H1 (cell line): ENCODE results near the gene KLHL40. TPM values are rescaled to one million over a fixed set of nuclear protein-coding genes. Genes with fewer than 3 reads are reported as not detected.

ENCODE experiments used
- CTCF ChIA-PET: fragments of 300-600 bp; sonication (Branson Sonifier 250); formaldehyde crosslinking; loops from one replicate; lab custom pipeline; 2021; ENCODE audit not compliant: partially characterized antibody; lab: Charles Lee
- POLR2A ChIA-PET: fragments of 300-600 bp; sonication (Branson Sonifier 250); formaldehyde crosslinking; loops from one replicate; lab custom pipeline; 2021; ENCODE audit warnings: inconsistent platforms; ENCODE audit not compliant: partially characterized antibody; lab: Charles Lee
- DNase-seq, 2 experiments: peaks; one replicate each; pipeline versions ENCODE4 v3.0.0 to v3.0.0-alpha.2; 2010 to 2022; ENCODE audit warnings: low spot score in 2 of 2, low read depth in 1 of 2, mixed read lengths in 1 of 2
- FAIRE-seq: peaks from 2 replicates; lab custom pipeline; 2011; peaks lifted over from hg19 to GRCh38; lab: Jason Lieb, UNC
- H2AFZ ChIP-seq: 2 replicates; pipeline ENCODE4 v1.8.1; 2012; ENCODE audit warnings: low read length, inconsistent platforms
- H2AK5ac ChIP-seq: 2 replicates; pipeline ENCODE4 v1.6.1; 2013; ENCODE audit warnings: low read depth, low read length
- H2BK120ac ChIP-seq: replicated peaks from 2 replicates; pipeline ENCODE3; 2013; ENCODE audit warnings: low read depth, low read length, inconsistent platforms
- H2BK12ac ChIP-seq: 2 replicates; pipeline ENCODE4 v1.6.1; 2013; ENCODE audit warnings: low read depth, low read length
- H2BK15ac ChIP-seq: 2 replicates; pipeline ENCODE4 v1.6.1; 2013; ENCODE audit warnings: low read length
- H2BK20ac ChIP-seq: 2 replicates; pipeline ENCODE4 v1.6.1; 2013; ENCODE audit warnings: low read length
- H2BK5ac ChIP-seq: 2 replicates; pipeline ENCODE4 v1.6.1; 2013; ENCODE audit warnings: low read depth, low read length
- H3K14ac ChIP-seq: 2 replicates; pipeline ENCODE4 v1.6.1; 2013; ENCODE audit warnings: inconsistent platforms; ENCODE audit not compliant: insufficient read length
- H3K18ac ChIP-seq: 2 replicates; pipeline ENCODE4 v1.6.1; 2013; ENCODE audit warnings: low read length; ENCODE audit errors: extremely low read depth
- H3K23ac ChIP-seq: 2 replicates; pipeline ENCODE4 v1.6.1; 2013; ENCODE audit warnings: inconsistent platforms; ENCODE audit not compliant: insufficient read length
- H3K23me2 ChIP-seq: 2 replicates; pipeline ENCODE4 v1.6.1; 2013; ENCODE audit warnings: low read depth, low read length
- H3K27ac ChIP-seq: 2 replicates; pipeline ENCODE4 v1.6.1; 2011; ENCODE audit warnings: low read depth, low read length, inconsistent platforms
- H3K27me3 ChIP-seq, 4 experiments: replicated peaks in 1 of 4; 1 replicate in 1 of 4; 2 replicates in 3 of 4; pipeline versions ENCODE4 v1.6.1 to v1.8.1; 2011 to 2013; ENCODE audit warnings: low read length in 3 of 4, mild to moderate bottlenecking in 3 of 4, inconsistent platforms in 2 of 4, mixed read lengths in 2 of 4, moderate library complexity in 1 of 4; ENCODE audit not compliant: control insufficient read depth in 3 of 4, insufficient read depth in 3 of 4; ENCODE audit errors: extremely low read depth in 1 of 4
- H3K36me3 ChIP-seq, 4 experiments: 2 replicates each; pipeline versions ENCODE4 v1.6.1 to v1.8.1; 2011 to 2013; ENCODE audit warnings: mild to moderate bottlenecking in 4 of 4, low read length in 3 of 4, moderate library complexity in 2 of 4, control low read depth in 1 of 4, inconsistent platforms in 1 of 4; ENCODE audit not compliant: insufficient read depth in 4 of 4, control insufficient read depth in 2 of 4
- H3K4ac ChIP-seq: replicated peaks from 2 replicates; pipeline ENCODE3; 2013; ENCODE audit warnings: low read length, low read depth, mixed read lengths, inconsistent platforms; ENCODE audit not compliant: insufficient read length
- H3K4me1 ChIP-seq, 4 experiments: replicated peaks in 1 of 4; 1 replicate in 1 of 4; 2 replicates in 3 of 4; pipeline versions ENCODE4 v1.6.1 to v1.8.1; 2011 to 2013; ENCODE audit warnings: low read length in 3 of 4, inconsistent platforms in 2 of 4, mixed read lengths in 1 of 4; ENCODE audit not compliant: insufficient read depth in 4 of 4, control insufficient read depth in 3 of 4
- H3K4me2 ChIP-seq, 2 experiments: 2 replicates each; pipeline versions ENCODE4 v1.6.1 to v1.8.1; 2011 to 2013; ENCODE audit warnings: low read depth in 2 of 2, low read length in 2 of 2, control low read depth in 1 of 2, inconsistent platforms in 1 of 2, mild to moderate bottlenecking in 1 of 2; ENCODE audit not compliant: insufficient read depth in 1 of 2
- H3K4me3 ChIP-seq, 4 experiments: fragments of 200-600, 300-600 bp in 1 of 4; sonication (generic), shearing (Covaris generic), sonication (Bioruptor Twin) in 1 of 4; 2 replicates each; pipeline versions ENCODE4 v1.5.1 to v1.8.1; 2011 to 2016; ENCODE audit warnings: low read length in 4 of 4, low read depth in 3 of 4, control low read depth in 2 of 4, inconsistent platforms in 2 of 4, mild to moderate bottlenecking in 2 of 4, mixed read lengths in 1 of 4, moderate library complexity in 1 of 4; ENCODE audit not compliant: insufficient read depth in 2 of 4; ENCODE audit errors: extremely low read depth in 1 of 4
- H3K56ac ChIP-seq: replicated peaks from 2 replicates; pipeline ENCODE3; 2013; ENCODE audit warnings: low read depth, mild to moderate bottlenecking, mixed read lengths, low read length, inconsistent platforms; ENCODE audit not compliant: insufficient read length
- H3K79me1 ChIP-seq: 2 replicates; pipeline ENCODE4 v1.6.1; 2013; ENCODE audit warnings: low read depth, low read length, control low read depth
- H3K79me2 ChIP-seq, 2 experiments: 2 replicates each; pipeline versions ENCODE4 v1.6.1 to v1.8.1; 2012 to 2013; ENCODE audit warnings: low read length in 2 of 2, mild to moderate bottlenecking in 2 of 2, inconsistent platforms in 1 of 2; ENCODE audit not compliant: insufficient read depth in 2 of 2, control insufficient read depth in 1 of 2
- H3K9ac ChIP-seq, 4 experiments: replicated peaks in 1 of 4; 1 replicate in 1 of 4; 2 replicates in 3 of 4; pipeline versions ENCODE4 v1.6.1 to v1.8.1; 2011 to 2013; ENCODE audit warnings: low read depth in 3 of 4, low read length in 3 of 4, control low read depth in 2 of 4, mild to moderate bottlenecking in 2 of 4, moderate library complexity in 2 of 4, inconsistent platforms in 1 of 4; ENCODE audit errors: extremely low read depth in 1 of 4
- H3K9me3 ChIP-seq, 2 experiments: 2 replicates each; pipeline versions ENCODE4 v1.6.1 to v1.8.1; 2012 to 2013; ENCODE audit warnings: mild to moderate bottlenecking in 2 of 2, moderate library complexity in 2 of 2, control low read depth in 1 of 2, inconsistent platforms in 1 of 2, low read depth in 1 of 2, low read length in 1 of 2, mixed read lengths in 1 of 2; ENCODE audit not compliant: insufficient read depth in 2 of 2
- H4K20me1 ChIP-seq, 2 experiments: replicated peaks in 1 of 2; 2 replicates each; pipeline versions ENCODE3 to v1.8.1; 2011 to 2013; ENCODE audit warnings: inconsistent platforms in 2 of 2, low read length in 2 of 2, mild to moderate bottlenecking in 1 of 2; ENCODE audit not compliant: insufficient read depth in 2 of 2, control insufficient read depth in 1 of 2
- H4K5ac ChIP-seq: 2 replicates; pipeline ENCODE4 v1.6.1; 2013; ENCODE audit warnings: low read length, low read depth, mixed read lengths, inconsistent platforms; ENCODE audit not compliant: insufficient read length
- H4K8ac ChIP-seq: 2 replicates; pipeline ENCODE4 v1.8.0; 2013; ENCODE audit warnings: mild to moderate bottlenecking, moderate library complexity, low read length, inconsistent platforms; ENCODE audit not compliant: insufficient read depth; ENCODE audit errors: extremely low read depth
- H4K91ac ChIP-seq: replicated peaks from 2 replicates; pipeline ENCODE3; 2013; ENCODE audit warnings: low read length, mixed read lengths, inconsistent platforms; ENCODE audit not compliant: insufficient read length
- RAD21 ChIP-seq, 2 experiments: IDR thresholded peaks in 1 of 2; conservative IDR thresholded peaks in 1 of 2; 2 replicates each; pipeline ENCODE4 v1.6.1; 2011; ENCODE audit warnings: low read depth in 2 of 2, low read length in 2 of 2, improper control_type of control experiment in 1 of 2, inconsistent platforms in 1 of 2, mild to moderate bottlenecking in 1 of 2, moderate library complexity in 1 of 2
- SIN3A ChIP-seq, 2 experiments: IDR thresholded peaks in 1 of 2; conservative IDR thresholded peaks in 1 of 2; 2 replicates each; pipeline ENCODE4 v1.6.1; 2011 to 2012; ENCODE audit warnings: low read length in 2 of 2, improper control_type of control experiment in 1 of 2, low read depth in 1 of 2, mild to moderate bottlenecking in 1 of 2
- SIRT6 ChIP-seq: IDR thresholded peaks from one replicate; pipeline ENCODE4 v1.7.1; 2012; ENCODE audit warnings: low read length, inconsistent platforms
- TEAD4 ChIP-seq: IDR thresholded peaks from 2 replicates; pipeline ENCODE4 v1.6.1; 2012; ENCODE audit warnings: low read depth, low read length, inconsistent platforms, mixed read lengths
- WGBS, 2 experiments: shearing (Covaris generic) in 1 of 2; methylation state at CpG; one replicate each; pipeline versions ENCODE4 v1.1.6 to v1.1.7; 2013 to 2015; ENCODE audit warnings: low lambda C conversion rate in 2 of 2, mixed read lengths in 2 of 2, inconsistent platforms in 1 of 2, low coverage in 1 of 2, missing lambda C conversion rate in 1 of 2; ENCODE audit not compliant: insufficient replicate concordance in 2 of 2, insufficient coverage in 1 of 2, insufficient read length in 1 of 2; ENCODE audit errors: extremely low coverage in 1 of 2, missing lambda C conversion rate in 1 of 2; 5-methylcytosine and 5-hydroxymethylcytosine counted together
- polyA plus RNA-seq, 7 experiments: library from polyadenylated mRNA; depleted of rRNA in 3 of 7; stranded (reverse) in 5 of 7; unstranded in 2 of 7; fragments of >200 nt in 5 of 7; fragments of 200-250 nt in 2 of 7; gene quantifications; 1 replicate in 5 of 7; 2 replicates in 1 of 7; 4 replicates in 1 of 7; pipeline versions ENCODE4 v1.2.1 to v1.2.3, GENCODE V29; 2011 to 2013; ENCODE audit warnings: missing spikeins in 2 of 7, mixed read lengths in 2 of 7
- total RNA-seq: library from RNA; stranded (reverse); fragmentation: NEBNext Ultra II Directional; extraction: Animal tissue kit (Norgen Biotek cat#: 25700); gene quantifications from 2 replicates; pipeline ENCODE4 v1.2.1, GENCODE V29; 2021
- TF ChIP-seq, protein P1 (sequence below): IDR thresholded peaks from 2 replicates; pipeline ENCODE4 v1.6.1; 2011; ENCODE audit warnings: low read depth, mild to moderate bottlenecking, low read length; ENCODE audit not compliant: insufficient read depth

Gene KLHL40
- total and polyA plus RNA-seq, 2 of the 8 experiments (the other 6 are each of a cell fraction or from before 2014, with no cell fraction given), result 0.02 TPM; not detected in 1

DNA sequence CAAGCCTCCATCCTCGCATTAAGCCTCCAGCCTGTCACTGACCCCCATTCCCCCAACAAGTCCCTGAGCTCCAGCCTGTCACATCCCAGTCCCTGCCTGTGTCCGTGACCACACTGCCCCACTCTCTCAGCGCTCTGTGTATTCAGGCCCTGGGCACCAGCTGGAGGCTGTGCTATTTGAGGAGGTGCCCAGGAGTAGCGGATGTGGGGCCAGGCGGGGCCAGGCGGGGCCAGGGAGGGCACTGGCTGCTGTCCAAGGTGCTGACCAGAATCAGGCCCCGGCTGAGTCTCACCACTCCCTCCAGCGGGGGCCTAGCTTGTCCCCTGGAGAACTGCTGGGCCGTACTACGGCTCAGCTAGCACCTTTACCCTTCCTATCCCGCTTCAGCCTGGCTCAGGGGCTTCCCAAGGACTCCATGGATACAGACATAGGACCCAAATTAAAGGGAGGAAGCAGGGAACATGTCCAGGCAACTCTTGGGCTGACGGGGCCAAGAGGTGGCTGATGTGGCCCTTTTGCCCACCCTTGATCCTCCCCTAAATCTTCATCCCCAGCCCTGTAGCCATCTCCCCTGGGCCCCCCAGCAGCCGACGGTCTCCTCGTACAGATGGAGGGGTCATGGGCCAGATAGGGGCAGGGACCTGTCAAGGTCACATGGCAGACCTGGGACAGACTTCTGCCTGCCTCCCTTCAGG, 16.2 kb downstream of the KLHL40 start:
- Histone ChIP-seq H2AK5ac (no peak overlapping the region), H3K56ac (no peak overlapping the region), H3K9ac (no peak overlapping the region), H2BK12ac (no peak overlapping the region), H3K79me2 (no peaks in the 10 kb centered on the region), H2AFZ (no peak overlapping the region), H3K27me3 (no peaks in the 10 kb centered on the region), H3K4me2 (no peak overlapping the region; a peak in 1 of 4 replicates), H4K20me1 (peaks cover 0 to 2% of the 10 kb centered on the region in 2 experiments), H4K5ac (no peak overlapping the region), H2BK15ac (no peak overlapping the region), H3K23ac (no peak overlapping the region), H3K9me3 (no peaks in the 10 kb centered on the region), H3K4ac (no peak overlapping the region), H4K91ac (no peak overlapping the region), H3K18ac (no peak overlapping the region; the same call in 1 of the 2 replicates), H2BK20ac (no peak overlapping the region), H3K23me2 (peaks cover 2% of the 10 kb centered on the region; the same call in 1 of the 2 replicates), H3K27ac (no peak overlapping the region), H2BK120ac (no peak overlapping the region), H3K79me1 (no peaks in the 10 kb centered on the region), H3K4me1 (peaks cover 0 to 12% (median 0%) of the 10 kb centered on the region in 4 experiments; a peak in 3 of 7 replicates), H2BK5ac (no peak overlapping the region), H3K36me3 (no peaks in the 10 kb centered on the region), H4K8ac (no peak overlapping the region), H3K14ac (no peak overlapping the region), H3K4me3 (no peak overlapping the region)
- CTCF ChIA-PET, result interaction anchor here (0.8 to 4.4 kb wide), 10 partner anchors 10 to 129 kb away, joined by 3 to 27 read pairs (median 6); partner anchors contain the start of gene KLHL40
- POLR2A ChIA-PET, result no interaction called here
- FAIRE-seq (no peak), DNase-seq (peak; percentile 31 to 92)
- 56% methylated on average over 13 of the region's 15 CpGs; no CpG with 5 or more reads in 1 of the 2 experiments for WGBS, 2 experiments
- no peak for TF ChIP-seq TEAD4
- no peak for TF ChIP-seq SIRT6
- TF ChIP-seq RAD21 (IDR thresholded peaks at IDR 0.05 in 1 of 2, conservative IDR thresholded peaks at IDR 0.05 in 1 of 2; ENCODE audit: low read depth in 2 of 2, low read length in 2 of 2), result peak in 1 of 2 experiments; percentile 2; a peak in 1 of 4 replicates
- TF ChIP-seq, protein P1, sequence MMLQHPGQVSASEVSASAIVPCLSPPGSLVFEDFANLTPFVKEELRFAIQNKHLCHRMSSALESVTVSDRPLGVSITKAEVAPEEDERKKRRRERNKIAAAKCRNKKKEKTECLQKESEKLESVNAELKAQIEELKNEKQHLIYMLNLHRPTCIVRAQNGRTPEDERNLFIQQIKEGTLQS, result no peak
- TF ChIP-seq SIN3A (conservative IDR thresholded peaks at IDR 0.05 in 1 of 2, IDR thresholded peaks at IDR 0.05 in 1 of 2; ENCODE audit: low read depth in 1 of 2, low read length in 2 of 2), result peak; percentile 42 to 48; a peak in 1 of 4 replicates
